Naive thymus-derived CD4-positive, alpha-beta T cell (primary cell): ENCODE data around the gene FYN. TPM values are rescaled to one million over a fixed set of nuclear protein-coding genes. Genes with fewer than 3 reads are reported as not detected.

Source experiments
- ATAC-seq: fragments of 150-1000 bp; cut with Tn5 transposase; 2 replicates; pipeline ENCODE4 v1.10.0; 2021; ENCODE audit warnings: mild to moderate bottlenecking, moderate library complexity
- CTCF ChIA-PET: fragments of 350-600 bp; sonication (Branson Sonifier 250); formaldehyde crosslinking; loops from one replicate; lab custom pipeline; 2021; ENCODE audit warnings: antibody characterized with exemption; lab: Charles Lee
- POLR2A ChIA-PET: fragments of 350-600 bp; sonication (Branson Sonifier 250); formaldehyde crosslinking; loops from one replicate; lab custom pipeline; 2021; ENCODE audit warnings: antibody characterized with exemption, inconsistent platforms; lab: Charles Lee
- DNase-seq, 9 donors: peaks; one replicate each; pipeline versions ENCODE4 v3.0.0 to v3.0.0-alpha.2; 2020 to 2022; ENCODE audit warnings: mixed read lengths in 1 of 9
- H3K27ac ChIP-seq: one replicate; pipeline ENCODE4 v1.7.0; 2013; ENCODE audit warnings: mild to moderate bottlenecking, low read depth, low read length, moderate library complexity
- H3K27me3 ChIP-seq, 2 donors: one replicate each; pipeline ENCODE4 v1.7.0; 2013; ENCODE audit warnings: low read length in 2 of 2, mild to moderate bottlenecking in 2 of 2, moderate library complexity in 2 of 2; ENCODE audit not compliant: control insufficient read depth in 2 of 2, insufficient read depth in 2 of 2
- H3K36me3 ChIP-seq, 3 experiments: 1 replicate in 2 of 3; 2 replicates in 1 of 3; pipeline ENCODE4 v1.7.0; 2013; ENCODE audit warnings: low read length in 3 of 3, mild to moderate bottlenecking in 3 of 3, moderate library complexity in 1 of 3; ENCODE audit not compliant: insufficient read depth in 3 of 3, control insufficient read depth in 2 of 3
- H3K4me1 ChIP-seq, 2 donors: one replicate each; pipeline ENCODE4 v1.7.0; 2013; ENCODE audit warnings: low read length in 2 of 2, mild to moderate bottlenecking in 2 of 2, moderate library complexity in 1 of 2; ENCODE audit not compliant: control insufficient read depth in 2 of 2, insufficient read depth in 2 of 2
- H3K4me3 ChIP-seq: 2 replicates; pipeline ENCODE4 v1.7.0; 2013; ENCODE audit warnings: mild to moderate bottlenecking, low read length
- H3K9me3 ChIP-seq, 3 experiments: 1 replicate in 2 of 3; 2 replicates in 1 of 3; pipeline ENCODE4 v1.7.0; 2013; ENCODE audit warnings: low read length in 3 of 3; ENCODE audit not compliant: control insufficient read depth in 2 of 3
- H3K27ac Mint-ChIP-seq, 9 donors: one replicate each; pipeline ENCODE4 v1.8.0; 2020 to 2022; ENCODE audit warnings: mixed read lengths in 9 of 9, mild to moderate bottlenecking in 8 of 9, moderate library complexity in 5 of 9, inconsistent platforms in 2 of 9
- H3K27me3 Mint-ChIP-seq, 5 donors: one replicate each; pipeline ENCODE4 v1.8.0; 2021 to 2022; ENCODE audit warnings: mixed read lengths in 5 of 5, mild to moderate bottlenecking in 1 of 5
- H3K36me3 Mint-ChIP-seq, 5 donors: one replicate each; pipeline ENCODE4 v1.8.0; 2020 to 2022; ENCODE audit warnings: mixed read lengths in 5 of 5, mild to moderate bottlenecking in 3 of 5, inconsistent platforms in 1 of 5
- H3K4me1 Mint-ChIP-seq, 7 donors: one replicate each; pipeline ENCODE4 v1.8.0; 2020 to 2022; ENCODE audit warnings: mixed read lengths in 7 of 7, mild to moderate bottlenecking in 3 of 7, inconsistent platforms in 1 of 7
- H3K4me3 Mint-ChIP-seq, 10 donors: one replicate each; pipeline ENCODE4 v1.8.0; 2020 to 2022; ENCODE audit warnings: mild to moderate bottlenecking in 10 of 10, mixed read lengths in 10 of 10, moderate library complexity in 6 of 10, inconsistent platforms in 2 of 10
- H3K9me3 Mint-ChIP-seq, 11 donors: one replicate each; pipeline ENCODE4 v1.8.0; 2020 to 2022; ENCODE audit warnings: mixed read lengths in 11 of 11, mild to moderate bottlenecking in 4 of 11, inconsistent platforms in 1 of 11, moderate library complexity in 1 of 11
- intact Hi-C, 2 donors: fragments of 100-400 bp; cut with micrococcal nuclease; formaldehyde crosslinking; loops; one replicate each; pipeline ENCODE4 v1.15.1; 2023
- polyA plus RNA-seq, 2 donors: library from polyadenylated mRNA; unstranded; fragments of 300-500 nt; fragmentation: Illumina TruSeq; gene quantifications; one replicate each; pipeline ENCODE4 v1.2.3, GENCODE V29; 2021
- total RNA-seq, 6 experiments: library from RNA in 5 of 6; stranded (reverse) in 5 of 6; gene quantifications; 1 replicate in 5 of 6; 2 replicates in 1 of 6; pipeline ENCODE4 v1.2.3 and lab custom pipeline; 2021 to 2026

The FYN gene
- total and polyA plus RNA-seq, 7 experiments from 2014 or later = 200 to 720 (median 430) TPM

DNA sequence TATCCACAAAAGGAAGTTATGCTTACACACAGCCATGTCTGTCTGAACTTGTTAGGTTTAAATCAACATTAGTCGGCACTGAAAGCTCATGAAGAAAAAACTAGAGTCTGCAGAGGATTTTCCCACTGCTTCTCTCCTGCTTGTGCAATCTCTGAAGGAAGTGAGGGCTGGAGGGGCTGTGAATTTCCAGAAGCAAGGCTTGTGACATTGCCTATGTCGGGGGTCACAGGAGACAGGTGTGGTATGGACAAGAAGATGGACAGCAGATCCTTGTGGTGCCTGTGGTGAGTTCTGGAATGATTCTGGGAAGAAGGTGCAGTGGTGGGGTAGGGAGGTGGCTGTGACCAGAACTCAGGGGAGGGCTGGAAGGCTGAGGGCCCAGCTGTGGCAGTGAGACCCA is 183.3 kb downstream of the FYN start:
- peak overlapping the region in 6 of 9 donors; percentile 3 to 62 (median 38) for H3K27ac Mint-ChIP-seq
- no peaks in the 10 kb centered on the region for H3K27me3 ChIP-seq
- no peak overlapping the region for H3K4me3 ChIP-seq
- ChIA-PET POLR2A (no interaction called here), CTCF (no interaction called here)
- peaks cover 28 to 88% (median 74%) of the 10 kb centered on the region in 7 donors for H3K4me1 Mint-ChIP-seq
- ATAC-seq (no peak), DNase-seq (no peak)
- H3K9me3 Mint-ChIP-seq = no peaks in the 10 kb centered on the region
- peaks cover 30 to 88% (median 61%) of the 10 kb centered on the region in 5 donors for H3K36me3 Mint-ChIP-seq
- intact Hi-C loops = loop anchor here (10.0 kb wide), 1 partner anchor 435 kb away; a partner anchor contains a TSS
- H3K9me3 ChIP-seq = no peaks in the 10 kb centered on the region
- no peak overlapping the region for H3K27ac ChIP-seq
- no peak overlapping the region for H3K4me3 Mint-ChIP-seq
- no peaks in the 10 kb centered on the region for H3K27me3 Mint-ChIP-seq
- H3K4me1 ChIP-seq = peaks cover 24 to 36% of the 10 kb centered on the region in 2 donors
- H3K36me3 ChIP-seq = peaks cover 27 to 90% (median 65%) of the 10 kb centered on the region in 3 experiments

DNA sequence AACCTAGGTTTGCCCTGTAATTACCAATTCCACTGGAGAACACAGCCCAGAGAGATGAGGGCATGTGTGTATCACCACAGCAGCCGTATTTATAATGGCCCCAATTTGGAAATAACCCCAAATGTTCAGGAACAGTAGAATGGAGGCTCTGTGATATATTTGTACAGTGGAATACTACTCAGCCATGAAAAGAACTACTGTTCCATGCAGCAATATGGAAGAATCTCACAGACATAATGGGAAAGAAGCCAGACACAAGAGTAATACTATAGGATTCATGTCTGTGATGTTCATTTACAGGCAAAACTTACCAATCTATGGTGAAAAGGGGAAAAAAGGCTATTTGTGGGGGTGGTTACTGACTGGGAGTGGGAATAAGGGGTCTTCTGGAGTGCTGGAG is 183.8 kb downstream of the FYN start:
- Histone ChIP-seq H3K36me3 (peaks cover 26 to 90% (median 65%) of the 10 kb centered on the region in 3 experiments), H3K27ac (no peak overlapping the region), H3K9me3 (no peaks in the 10 kb centered on the region), H3K4me1 (peaks cover 30 to 41% of the 10 kb centered on the region in 2 donors), H3K4me3 (no peak overlapping the region), H3K27me3 (no peaks in the 10 kb centered on the region)
- Mint-ChIP-seq H3K9me3 (no peaks in the 10 kb centered on the region), H3K36me3 (peaks cover 32 to 88% (median 63%) of the 10 kb centered on the region in 5 donors), H3K27ac (peak overlapping the region in 6 of 9 donors; percentile 1 to 62 (median 36)), H3K4me1 (peaks cover 32 to 88% (median 74%) of the 10 kb centered on the region in 7 donors), H3K4me3 (no peak overlapping the region), H3K27me3 (no peaks in the 10 kb centered on the region)
- ATAC-seq = no peak
- POLR2A ChIA-PET = no interaction called here
- intact Hi-C loops = loop anchor here in 1 of 2 donors (10.0 kb wide), 1 partner anchor 435 kb away; a partner anchor contains a TSS
- CTCF ChIA-PET = no interaction called here
- no peak for DNase-seq

DNA sequence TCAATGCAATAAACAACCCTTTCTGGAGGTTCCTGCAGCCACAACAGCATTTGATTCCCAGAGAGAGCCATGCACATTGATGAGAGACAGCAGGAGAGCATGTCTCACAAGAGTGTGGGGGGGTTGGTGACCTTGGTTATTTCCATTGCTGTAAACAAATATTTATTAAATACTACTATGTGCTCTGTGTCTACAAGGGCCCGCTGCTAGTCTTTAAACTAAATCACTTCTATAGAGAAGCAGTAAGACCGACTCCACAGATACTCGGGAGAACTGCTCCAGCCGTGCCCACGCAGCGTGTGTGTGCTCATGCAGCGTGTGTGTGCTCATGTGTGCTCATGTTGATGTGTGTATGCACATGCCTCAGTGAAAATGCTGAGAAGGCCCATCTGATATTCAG is 184.9 kb downstream of the FYN start:
- intact Hi-C loops = loop anchor here in 1 of 2 donors (10.0 kb wide), 1 partner anchor 434 kb away; a partner anchor contains a TSS
- H3K27ac ChIP-seq = no peak overlapping the region
- peaks cover 32 to 84% (median 62%) of the 10 kb centered on the region in 5 donors for H3K36me3 Mint-ChIP-seq
- H3K4me1 ChIP-seq = peaks cover 33 to 42% of the 10 kb centered on the region in 2 donors
- POLR2A ChIA-PET = no interaction called here
- H3K9me3 Mint-ChIP-seq = no peaks in the 10 kb centered on the region
- no peak overlapping the region for H3K4me3 ChIP-seq
- H3K4me1 Mint-ChIP-seq = peaks cover 33 to 88% (median 78%) of the 10 kb centered on the region in 7 donors
- H3K27me3 ChIP-seq = no peaks in the 10 kb centered on the region
- H3K27me3 Mint-ChIP-seq = no peaks in the 10 kb centered on the region
- no peak overlapping the region for H3K4me3 Mint-ChIP-seq
- CTCF ChIA-PET = no interaction called here
- peaks cover 16 to 88% (median 57%) of the 10 kb centered on the region in 3 experiments for H3K36me3 ChIP-seq
- H3K9me3 ChIP-seq = no peaks in the 10 kb centered on the region
- ATAC-seq (no peak), DNase-seq (no peak)
- peak overlapping the region in 4 of 9 donors; percentile 47 to 91 (median 59) for H3K27ac Mint-ChIP-seq

DNA sequence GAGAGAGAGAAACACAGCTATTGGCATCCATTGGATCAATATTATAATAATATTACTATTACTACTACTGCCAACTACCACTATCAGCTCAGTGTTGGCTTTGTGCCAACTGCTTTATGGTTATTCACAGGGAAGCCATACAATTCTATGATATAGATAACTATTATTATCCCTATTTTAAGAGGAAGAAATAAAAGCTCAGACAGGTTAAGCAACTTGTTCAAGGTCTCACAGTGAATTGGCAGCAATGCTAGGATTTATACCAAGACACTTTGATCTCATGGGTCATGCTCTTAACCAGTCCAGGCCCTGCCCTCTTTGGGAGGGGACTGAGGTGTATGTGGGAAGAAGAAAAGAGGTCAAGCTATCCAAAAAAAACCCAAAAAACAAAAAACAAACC is 185.6 kb downstream of the FYN start:
- Mint-ChIP-seq H3K27ac (peak overlapping the region in 6 of 9 donors; percentile 42 to 91 (median 68)), H3K4me3 (no peak overlapping the region), H3K36me3 (peaks cover 26 to 81% (median 56%) of the 10 kb centered on the region in 5 donors), H3K27me3 (no peaks in the 10 kb centered on the region), H3K4me1 (peaks cover 26 to 88% (median 80%) of the 10 kb centered on the region in 7 donors), H3K9me3 (no peaks in the 10 kb centered on the region)
- ATAC-seq (no peak), DNase-seq (no peak)
- H3K27ac ChIP-seq = peak overlapping the region; percentile 17
- intact Hi-C loops = loop anchor here in 1 of 2 donors (10.0 kb wide), 1 partner anchor 433 kb away; a partner anchor contains a TSS
- peaks cover 16 to 88% (median 53%) of the 10 kb centered on the region in 3 experiments for H3K36me3 ChIP-seq
- no peaks in the 10 kb centered on the region for H3K9me3 ChIP-seq
- ChIA-PET POLR2A (no interaction called here), CTCF (interaction anchor here (0.6 kb wide), 1 partner anchor 129 kb away, joined by 3 read pairs; no protein-coding TSS in a partner anchor)
- no peaks in the 10 kb centered on the region for H3K27me3 ChIP-seq
- no peak overlapping the region for H3K4me3 ChIP-seq
- peaks cover 33 to 36% of the 10 kb centered on the region in 2 donors for H3K4me1 ChIP-seq

DNA sequence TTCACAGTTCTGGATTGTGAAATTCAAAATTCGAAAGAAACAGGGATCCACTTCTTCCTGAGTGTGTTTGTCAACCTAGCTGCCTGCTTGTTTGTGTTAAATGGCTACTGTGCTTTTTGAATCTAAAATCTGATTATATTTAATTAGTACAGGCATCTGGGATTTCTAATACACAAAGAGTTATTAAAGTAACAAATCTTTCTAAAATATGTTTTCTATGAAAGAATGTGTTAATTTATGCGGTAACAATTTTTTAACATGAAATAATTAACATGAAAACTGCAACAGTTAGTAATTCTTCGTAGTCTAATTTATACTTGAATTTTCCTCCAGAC is 186.4 kb downstream of the FYN start:
- no peaks in the 10 kb centered on the region for H3K27me3 ChIP-seq
- H3K9me3 Mint-ChIP-seq = no peaks in the 10 kb centered on the region
- no peaks in the 10 kb centered on the region for H3K9me3 ChIP-seq
- intact Hi-C loops = loop anchor here in 1 of 2 donors (10.0 kb wide), 1 partner anchor 432 kb away; a partner anchor contains a TSS
- no peak for ATAC-seq
- DNase-seq = no peak
- peaks cover 25 to 83% (median 58%) of the 10 kb centered on the region in 5 donors for H3K36me3 Mint-ChIP-seq
- peaks cover 24 to 88% (median 80%) of the 10 kb centered on the region in 7 donors for H3K4me1 Mint-ChIP-seq
- H3K27me3 Mint-ChIP-seq = no peaks in the 10 kb centered on the region
- H3K27ac ChIP-seq = no peak overlapping the region
- POLR2A ChIA-PET = no interaction called here
- H3K4me3 ChIP-seq = no peak overlapping the region
- H3K4me1 ChIP-seq = peaks cover 31 to 34% of the 10 kb centered on the region in 2 donors
- peaks cover 14 to 87% (median 57%) of the 10 kb centered on the region in 3 experiments for H3K36me3 ChIP-seq
- CTCF ChIA-PET = no interaction called here
- H3K27ac Mint-ChIP-seq = peak overlapping the region in 6 of 9 donors; percentile 34 to 91 (median 74)
- no peak overlapping the region for H3K4me3 Mint-ChIP-seq

DNA sequence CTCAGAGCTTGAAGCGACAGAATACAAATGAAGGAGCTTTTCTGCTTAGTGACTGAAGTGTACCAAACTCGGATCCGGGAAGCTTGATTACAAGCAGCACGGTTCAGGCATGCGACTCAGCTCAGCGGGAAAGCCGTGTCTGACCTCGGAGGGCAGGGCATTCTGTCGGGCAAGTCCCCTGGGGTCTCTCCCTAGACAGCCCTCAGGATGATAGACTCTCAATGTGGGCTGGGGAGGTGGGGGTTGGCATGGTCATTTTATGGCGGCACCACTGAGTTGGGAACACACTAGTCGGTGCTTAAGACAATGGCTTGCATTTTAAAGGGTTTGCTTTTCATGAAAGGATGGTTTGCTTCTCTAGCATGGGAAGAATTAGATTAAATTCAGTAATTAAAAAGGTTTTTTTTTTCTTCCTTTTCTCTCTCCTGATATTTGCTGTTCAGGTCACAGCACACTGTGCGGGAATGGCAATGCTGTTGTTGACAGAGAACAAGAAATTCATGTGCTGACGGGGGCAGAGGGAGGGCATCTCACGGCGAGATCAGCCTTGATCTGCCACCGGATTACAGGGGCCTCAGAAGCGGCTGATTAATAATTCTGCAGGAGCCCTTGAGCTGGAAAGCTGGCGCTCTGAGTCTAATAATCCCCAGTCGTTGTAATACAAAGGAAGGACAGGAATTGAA is 186.9 kb downstream of the FYN start:
- ATAC-seq (no peak), DNase-seq (no peak)
- peaks cover 27 to 89% (median 81%) of the 10 kb centered on the region in 7 donors for H3K4me1 Mint-ChIP-seq
- Histone ChIP-seq H3K4me3 (no peak overlapping the region), H3K36me3 (peaks cover 16 to 87% (median 58%) of the 10 kb centered on the region in 3 experiments), H3K9me3 (no peaks in the 10 kb centered on the region), H3K27me3 (no peaks in the 10 kb centered on the region), H3K27ac (no peak overlapping the region), H3K4me1 (peaks cover 31 to 34% of the 10 kb centered on the region in 2 donors)
- peaks cover 0 to 2% (median 0%) of the 10 kb centered on the region in 11 donors for H3K9me3 Mint-ChIP-seq
- no peaks in the 10 kb centered on the region for H3K27me3 Mint-ChIP-seq
- ChIA-PET POLR2A (no interaction called here), CTCF (no interaction called here)
- peak overlapping the region in 6 of 9 donors; percentile 76 to 94 (median 83) for H3K27ac Mint-ChIP-seq
- peak overlapping the region in 2 of 10 donors; percentile 48 to 65 for H3K4me3 Mint-ChIP-seq
- peaks cover 27 to 82% (median 61%) of the 10 kb centered on the region in 5 donors for H3K36me3 Mint-ChIP-seq
- intact Hi-C loops = loop anchor here in 1 of 2 donors (10.0 kb wide), 1 partner anchor 432 kb away; a partner anchor contains a TSS
